Measurements from ENCODE around the gene DNAJC7.

GRCh38 chr17:41998497-41998896, 18.7 kb downstream of the DNAJC7 start:
- TF ChIP-seq CTCF (IDR thresholded peaks at IDR 0.05) (no peak), FOSL2 (IDR thresholded peaks at IDR 0.05; ENCODE audit: borderline replicate concordance, low read depth) (no peak), MAX (IDR thresholded peaks at IDR 0.05; ENCODE audit: low read depth) (no peak), MXI1 (IDR thresholded peaks at IDR 0.05; ENCODE audit: low read depth, low read length) (no peak), CHD2 (IDR thresholded peaks at IDR 0.05; ENCODE audit: low read length, partially characterized antibody) (no peak), JUND (IDR thresholded peaks at IDR 0.05) (no peak), SIN3A (IDR thresholded peaks at IDR 0.05; ENCODE audit: borderline replicate concordance, low read depth, low read length) (no peak), POLR2AphosphoS5 (IDR thresholded peaks at IDR 0.05; ENCODE audit: low read depth, low read length) (no peak), EP300 (IDR thresholded peaks at IDR 0.05; ENCODE audit: borderline replicate concordance in 1 of 2, low read depth in 1 of 2, low read length in 1 of 2) (no peak), NFIC (IDR thresholded peaks at IDR 0.05; ENCODE audit: borderline replicate concordance) (no peak)
